GM12872 (cell line): ENCODE data around the gene TMEM185B.

Experiments
- TF ChIP-seq, protein P1 (sequence below): IDR thresholded peaks from 3 replicates; pipeline ENCODE4 v1.5.1; 2011; ENCODE audit warnings: low read depth, mild to moderate bottlenecking, low read length, moderate library complexity; ENCODE audit not compliant: insufficient read depth

The TMEM185B gene

DNA sequence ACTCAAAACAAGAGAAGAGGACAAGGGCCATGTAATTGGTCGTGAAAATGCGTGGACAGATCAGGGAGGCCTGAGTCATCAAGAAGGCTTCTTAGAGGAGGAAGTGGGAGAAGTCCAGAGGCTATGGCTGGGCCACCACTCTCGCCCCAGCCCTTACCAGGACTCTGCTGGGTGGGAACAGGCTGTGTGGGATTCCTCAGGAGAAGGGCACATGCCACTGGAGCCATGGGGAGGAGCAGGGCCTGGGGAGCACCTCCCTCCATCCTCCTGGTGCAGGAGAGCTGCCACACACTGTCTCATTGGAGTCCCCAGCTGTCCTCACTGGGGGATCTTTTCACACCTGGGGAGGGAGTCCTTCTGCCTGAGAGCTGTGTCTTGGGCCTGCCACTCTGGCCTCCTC lies 20.0 kb upstream of the TMEM185B start:
- TF ChIP-seq, protein P1, sequence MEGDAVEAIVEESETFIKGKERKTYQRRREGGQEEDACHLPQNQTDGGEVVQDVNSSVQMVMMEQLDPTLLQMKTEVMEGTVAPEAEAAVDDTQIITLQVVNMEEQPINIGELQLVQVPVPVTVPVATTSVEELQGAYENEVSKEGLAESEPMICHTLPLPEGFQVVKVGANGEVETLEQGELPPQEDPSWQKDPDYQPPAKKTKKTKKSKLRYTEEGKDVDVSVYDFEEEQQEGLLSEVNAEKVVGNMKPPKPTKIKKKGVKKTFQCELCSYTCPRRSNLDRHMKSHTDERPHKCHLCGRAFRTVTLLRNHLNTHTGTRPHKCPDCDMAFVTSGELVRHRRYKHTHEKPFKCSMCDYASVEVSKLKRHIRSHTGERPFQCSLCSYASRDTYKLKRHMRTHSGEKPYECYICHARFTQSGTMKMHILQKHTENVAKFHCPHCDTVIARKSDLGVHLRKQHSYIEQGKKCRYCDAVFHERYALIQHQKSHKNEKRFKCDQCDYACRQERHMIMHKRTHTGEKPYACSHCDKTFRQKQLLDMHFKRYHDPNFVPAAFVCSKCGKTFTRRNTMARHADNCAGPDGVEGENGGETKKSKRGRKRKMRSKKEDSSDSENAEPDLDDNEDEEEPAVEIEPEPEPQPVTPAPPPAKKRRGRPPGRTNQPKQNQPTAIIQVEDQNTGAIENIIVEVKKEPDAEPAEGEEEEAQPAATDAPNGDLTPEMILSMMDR: no peak

DNA sequence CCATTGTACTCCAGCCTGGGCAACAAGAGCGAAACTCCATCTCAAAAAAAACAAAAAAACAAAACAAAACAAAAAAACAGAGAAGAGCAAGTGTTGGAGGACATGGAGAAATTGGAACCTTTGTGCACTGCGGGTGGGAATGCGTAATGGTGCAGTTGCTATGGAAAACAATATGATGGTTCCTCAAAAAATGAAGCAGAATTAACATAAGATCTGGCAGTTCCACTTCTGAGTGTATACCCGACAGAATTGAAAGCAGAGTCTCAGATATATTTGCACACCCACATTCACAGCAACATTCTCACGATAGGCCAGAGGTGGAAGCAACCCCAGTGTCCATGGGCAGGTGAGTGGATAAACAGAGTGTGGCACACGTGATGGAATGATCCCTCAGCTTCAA lies 18.5 kb upstream of the TMEM185B start:
- TF ChIP-seq, protein P1: no peak

DNA sequence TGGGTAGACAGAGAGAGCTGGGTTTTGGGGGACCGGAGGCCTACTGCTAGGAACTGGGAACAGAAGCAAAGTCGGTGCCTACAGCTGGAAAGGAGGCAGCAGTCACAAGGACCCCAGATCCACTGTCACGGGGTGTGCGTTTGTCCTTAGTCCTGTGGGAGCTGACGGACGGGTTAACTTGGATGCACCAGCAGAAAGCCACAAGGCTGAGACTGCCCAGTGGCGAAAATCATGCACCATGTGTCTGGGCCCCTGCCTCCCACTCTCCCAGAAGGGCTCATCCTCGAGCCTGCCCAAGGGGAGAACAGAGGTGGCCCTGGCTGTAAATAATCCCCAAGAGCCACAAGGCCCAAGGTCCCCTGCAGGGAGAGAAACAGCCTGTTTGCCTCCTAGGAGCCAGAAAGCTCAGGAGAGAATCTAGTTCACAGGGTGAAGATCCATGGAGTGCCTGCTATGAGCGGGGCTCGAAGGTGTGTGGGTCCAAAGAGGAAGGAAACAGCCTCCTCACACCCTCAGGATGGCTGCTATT lies 17.8 kb upstream of the TMEM185B start:
- TF ChIP-seq, protein P1: no peak

DNA sequence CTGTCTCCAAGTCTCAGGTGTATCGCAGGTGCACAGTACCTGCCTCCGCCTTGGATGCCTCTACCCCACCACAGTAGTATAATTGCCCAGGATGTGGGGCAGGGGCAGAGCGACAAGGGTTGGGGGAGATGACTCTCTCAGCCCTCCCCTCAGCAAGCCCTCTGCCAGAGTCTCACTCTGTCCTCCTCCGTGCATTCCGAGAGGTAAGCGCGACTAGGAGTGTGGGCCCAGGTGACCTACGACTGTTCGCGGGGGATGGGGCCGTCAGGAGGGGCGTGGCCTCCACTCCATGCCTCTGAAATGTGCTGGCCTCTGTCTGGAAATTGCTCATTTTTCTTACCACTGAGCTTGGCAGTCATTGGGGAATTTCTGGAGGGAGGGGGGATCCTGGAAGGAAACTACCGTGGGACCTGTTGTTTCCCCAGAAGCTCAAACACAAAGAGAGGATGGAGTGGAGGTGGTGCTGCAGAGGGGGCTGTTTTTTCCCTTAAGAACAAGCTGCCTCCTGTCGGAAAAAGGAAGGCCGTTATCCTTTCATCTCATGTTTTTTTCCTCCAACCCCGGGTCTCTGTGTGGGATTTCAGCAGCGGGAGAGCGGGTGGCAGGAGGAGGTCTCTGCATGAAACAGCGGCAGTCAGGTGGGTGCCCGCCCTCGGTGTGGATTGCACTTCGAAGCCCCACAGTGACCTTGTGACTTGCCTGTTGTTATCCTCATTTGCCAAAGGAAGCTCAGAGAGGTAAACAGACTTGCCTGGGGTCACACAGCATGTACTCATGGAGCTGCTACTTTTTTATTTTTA lies 16.5 kb upstream of the TMEM185B start:
- TF ChIP-seq, protein P1: no peak

DNA sequence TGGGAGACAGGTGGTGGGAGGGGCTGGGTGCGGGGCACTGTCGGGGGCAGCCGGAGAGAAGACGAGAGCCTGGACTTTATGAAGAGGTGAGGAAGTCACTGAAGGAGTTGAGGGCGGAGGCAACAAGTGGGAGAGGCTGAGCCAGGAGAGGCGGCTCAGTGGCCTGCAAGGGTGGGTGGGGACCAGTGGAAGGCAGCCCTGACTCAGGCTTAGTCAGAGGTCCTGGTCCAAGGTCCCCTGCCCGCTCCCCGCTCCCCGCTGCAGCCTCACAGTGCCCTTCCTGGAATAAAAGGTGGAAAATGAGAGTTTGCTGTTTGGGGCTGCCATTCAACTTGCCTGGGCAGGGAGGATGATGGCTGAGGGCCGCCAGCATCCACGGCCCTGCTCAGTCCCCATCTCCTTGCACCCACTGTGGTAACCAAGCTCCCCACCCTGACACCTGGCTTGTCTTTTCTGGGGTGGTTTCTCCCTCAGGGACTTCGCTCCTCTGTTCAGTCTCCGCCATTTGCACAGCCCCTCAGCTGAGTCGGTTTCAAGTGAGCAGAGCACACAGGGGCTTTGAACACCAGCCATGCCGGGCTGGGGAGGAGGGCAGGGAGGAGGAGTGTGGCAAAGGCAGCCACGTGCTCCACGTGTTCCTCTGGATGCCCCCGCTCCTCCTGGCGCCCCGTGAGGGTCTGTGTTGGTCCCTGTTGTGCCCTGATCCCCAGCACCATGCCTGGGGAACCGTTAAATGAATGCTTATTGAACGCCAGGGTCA lies 15.7 kb upstream of the TMEM185B start:
- TF ChIP-seq, protein P1: no peak

DNA sequence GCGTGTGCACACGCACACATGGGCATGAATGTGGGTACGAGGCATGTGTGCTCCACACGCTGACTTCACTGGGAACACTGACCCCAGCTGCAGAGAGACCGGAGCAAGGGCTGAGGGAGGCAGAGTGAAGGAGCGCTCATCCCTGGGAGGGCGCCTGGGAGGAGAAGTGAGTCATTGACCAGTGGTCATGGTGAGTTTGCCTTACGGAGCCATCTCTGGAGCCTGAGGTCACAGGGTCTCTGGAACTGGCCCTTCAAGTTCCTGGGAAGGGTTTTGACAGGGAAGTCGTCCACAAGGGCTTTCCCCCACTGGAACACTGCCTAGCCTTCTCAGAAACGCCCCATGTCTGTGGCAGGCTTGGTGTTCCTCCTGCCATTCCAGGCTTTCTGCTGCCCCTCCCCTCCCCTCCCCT lies 14.3 kb upstream of the TMEM185B start:
- TF ChIP-seq, protein P1: no peak

DNA sequence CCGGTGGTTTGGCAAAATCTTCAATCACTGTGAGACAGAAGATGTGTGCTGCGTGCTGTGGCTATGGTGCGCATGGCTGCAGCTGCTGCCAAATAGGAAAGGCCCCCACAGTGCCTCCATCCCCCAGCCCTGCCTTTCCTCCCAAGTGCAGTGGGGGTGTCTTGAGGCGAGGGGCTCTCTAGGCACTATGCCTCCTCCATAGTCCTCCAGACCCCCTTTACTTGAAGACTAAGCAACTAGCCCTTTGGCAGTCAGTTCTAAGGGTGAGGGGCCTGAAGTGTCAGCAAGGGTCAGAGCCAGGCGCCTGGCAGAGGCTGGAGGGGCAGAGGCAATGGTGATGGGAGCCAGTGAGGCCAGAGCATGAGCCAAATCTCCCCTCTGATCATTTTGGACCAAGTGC lies 13.6 kb upstream of the TMEM185B start:
- TF ChIP-seq, protein P1: no peak
